ENCODE measurements around the gene MALRD1.

DNA sequence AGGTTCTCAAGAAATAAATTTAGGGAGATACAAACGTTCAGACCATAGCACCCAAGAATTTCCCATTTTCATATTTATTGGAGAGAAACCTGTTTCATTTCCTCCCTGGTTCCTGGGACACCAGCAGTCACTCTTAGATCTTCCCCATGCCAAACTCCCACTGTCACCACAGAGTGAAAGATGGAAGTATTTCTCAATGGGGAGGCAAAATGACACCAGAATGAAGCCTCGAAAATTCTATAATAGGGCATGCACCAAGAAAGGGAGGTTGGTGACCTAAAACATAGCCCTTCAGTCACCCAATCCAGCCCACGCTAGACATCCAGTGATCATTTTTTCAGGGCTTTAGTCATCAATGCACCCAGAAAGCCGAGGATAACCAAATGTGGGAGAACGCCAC is 619.5 kb downstream of the MALRD1 start:
- TF ChIP-seq CTCF (IDR thresholded peaks at IDR 0.05) (no peak), POLR2A (IDR thresholded peaks at IDR 0.05) (no peak)

All from lower leg skin (tissue), 3 donors.